Stimulated activated CD4-positive, alpha-beta T cell treated with anti-CD3 and anti-CD28 coated beads, Interleukin-4, amount 100 ng/mL, for 4 hours (primary cell): ENCODE measurements around the gene EPB41L3.

Experiments
- DNase-seq, 2 experiments: peaks; one replicate each; pipeline ENCODE4 v3.0.0-alpha.2; 2020

Gene EPB41L3

DNA sequence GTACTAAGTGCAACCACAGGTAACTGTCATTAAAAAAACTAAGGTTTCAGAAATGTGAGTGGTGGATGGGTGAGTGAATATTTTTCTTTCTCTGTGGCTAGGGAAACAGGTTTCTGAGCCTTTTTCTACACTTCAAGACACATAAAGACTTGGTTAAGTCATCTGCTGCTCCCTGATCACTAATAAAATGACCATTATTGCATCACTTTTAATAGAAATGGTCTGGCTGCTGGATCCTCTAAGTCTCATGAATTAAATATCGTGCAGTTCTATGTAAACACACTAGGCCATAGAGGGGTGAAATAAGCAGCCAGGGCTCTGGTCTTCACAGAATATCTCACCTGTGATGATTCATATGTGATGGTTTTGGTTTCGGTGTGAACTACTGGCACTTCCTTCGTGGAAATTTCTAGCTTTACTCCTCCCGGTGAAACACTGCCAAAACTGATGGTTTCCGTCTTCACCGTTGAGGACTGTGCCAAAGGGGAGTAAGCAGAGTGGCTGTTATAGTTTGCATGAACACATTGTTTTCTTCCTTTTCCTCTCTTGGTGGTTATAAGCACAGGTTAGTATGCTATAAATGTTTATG is 147.8 kb downstream of the EPB41L3 start:
- no peak for DNase-seq

DNA sequence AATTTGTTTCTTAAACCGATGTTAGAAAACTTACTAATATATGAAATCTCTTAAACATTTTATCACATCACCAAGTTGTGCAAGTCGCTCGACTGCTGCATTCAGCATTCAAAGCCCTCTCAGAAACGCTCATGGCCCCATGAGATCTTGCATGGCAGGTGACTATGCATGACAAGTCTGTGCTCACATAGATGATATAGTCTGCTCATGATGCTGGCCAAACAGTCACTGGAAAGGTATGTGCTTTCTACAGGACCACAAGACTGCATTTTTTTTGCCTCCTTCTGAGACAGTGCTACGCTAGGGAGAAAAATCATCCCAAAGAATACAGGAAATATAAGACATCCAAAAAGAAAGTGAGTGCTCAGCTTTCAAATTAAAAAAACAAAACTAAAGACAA is 150.0 kb downstream of the EPB41L3 start:
- DNase-seq, result no peak

DNA sequence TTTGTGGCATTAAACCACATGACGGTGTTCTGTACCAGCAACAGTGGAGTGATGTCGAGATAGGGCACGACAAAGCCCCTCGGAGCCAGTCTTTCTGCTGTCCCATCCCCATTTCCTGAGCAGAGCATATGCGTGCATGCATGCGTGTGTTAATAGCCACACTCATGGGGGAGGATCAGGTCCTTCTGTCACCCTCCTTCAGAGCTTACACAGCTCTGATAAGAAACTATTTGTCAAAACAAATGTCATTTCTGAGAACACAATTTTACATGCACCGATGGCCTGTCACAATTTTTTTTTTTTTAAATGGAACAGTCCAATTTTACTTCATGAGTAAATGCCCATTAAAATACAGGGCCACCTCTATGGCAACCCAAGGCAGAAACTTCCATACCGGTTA is 152.4 kb downstream of the EPB41L3 start:
- no peak for DNase-seq

- DNase-seq, result no peak
Observed at GRCh38 chr18:5389356-5389755, 154.4 kb downstream of the EPB41L3 start.

DNA sequence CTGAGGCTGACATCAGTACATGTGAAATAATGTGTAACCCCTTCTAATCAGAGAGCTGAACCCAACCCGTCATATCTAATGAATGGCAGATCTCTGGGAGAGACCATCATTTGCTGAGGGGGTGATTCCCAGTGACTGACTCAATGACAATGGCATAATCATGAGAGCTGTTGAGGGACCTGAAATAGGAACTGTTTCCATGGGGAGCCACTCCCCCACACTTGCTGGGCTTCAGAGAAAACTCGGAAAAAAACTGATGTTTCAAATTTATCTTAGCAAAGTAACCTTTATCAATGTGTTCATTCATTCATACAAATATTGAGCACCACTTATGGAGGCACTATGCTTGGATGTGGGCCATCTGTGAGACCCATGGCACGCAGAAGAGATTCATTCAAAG is 154.9 kb downstream of the EPB41L3 start:
- no peak for DNase-seq

- no peak for DNase-seq
Observed at GRCh38 chr18:5380586-5380985, 163.2 kb downstream of the EPB41L3 start.

DNA sequence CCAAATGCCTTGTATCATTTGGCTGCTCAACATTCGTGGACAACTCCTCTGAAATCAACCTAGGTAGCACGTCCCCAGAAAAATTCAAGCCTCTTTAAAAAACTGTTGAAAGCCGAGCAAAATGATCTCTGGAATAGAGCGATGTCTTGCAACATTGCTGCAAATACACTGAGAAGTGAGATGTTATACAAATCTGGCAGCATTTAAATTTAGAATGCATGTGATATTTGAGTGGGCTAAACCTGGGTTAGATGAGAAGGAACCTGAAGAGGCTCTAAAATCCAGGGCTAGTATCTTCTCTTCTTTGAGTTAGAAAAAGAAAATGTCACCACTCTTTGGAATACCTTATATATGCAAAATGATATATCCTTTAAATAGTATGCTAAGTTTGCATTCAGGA is 166.8 kb downstream of the EPB41L3 start:
- no peak for DNase-seq

GRCh38 chr18:5370332-5370731 is 173.5 kb downstream of the EPB41L3 start:
- DNase-seq, result no peak

DNA sequence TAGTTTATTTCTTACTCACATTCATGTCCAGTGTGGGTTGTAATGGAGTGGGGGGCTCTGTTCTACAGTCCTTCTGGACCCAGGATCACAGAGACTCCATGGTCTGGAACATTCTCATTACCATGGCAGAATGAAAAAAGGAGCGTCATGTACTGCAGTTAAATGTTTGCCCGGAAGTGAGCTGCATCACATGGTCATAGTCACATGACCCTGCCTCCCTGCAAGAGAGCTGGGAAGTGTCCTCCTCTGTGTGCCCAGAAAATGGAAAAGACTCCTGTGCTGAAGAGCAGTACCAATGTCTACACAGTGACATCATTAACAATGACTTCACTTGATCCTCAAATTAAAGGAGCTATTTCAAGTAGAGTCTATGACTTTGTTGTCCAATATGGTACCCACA is 174.3 kb downstream of the EPB41L3 start:
- DNase-seq, result no peak

DNA sequence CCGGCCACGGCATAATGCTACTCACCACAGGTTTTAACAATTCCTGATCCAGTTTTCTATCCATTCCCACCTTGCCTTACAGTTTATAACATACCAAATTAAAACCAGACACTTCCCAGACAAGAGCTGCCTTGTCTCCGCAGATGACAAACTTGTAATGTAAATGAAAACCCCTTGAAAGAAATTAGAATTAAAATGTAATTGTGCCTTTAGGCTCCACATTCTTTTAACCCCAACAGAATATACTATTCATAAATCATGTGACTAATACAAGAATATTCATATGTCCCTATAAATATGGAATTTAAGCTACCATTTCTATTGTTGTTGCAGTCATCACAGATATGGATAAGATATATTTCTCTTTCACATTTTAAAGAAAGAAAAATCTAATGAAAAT is 178.4 kb downstream of the EPB41L3 start:
- no peak for DNase-seq

GRCh38 chr18:5350636-5351035 is 193.2 kb downstream of the EPB41L3 start:
- DNase-seq, result no peak
